H1 (cell line): ENCODE data around the gene PPP2R5B. TPM values are rescaled to one million over a fixed set of nuclear protein-coding genes. Genes with fewer than 3 reads are reported as not detected.

ENCODE experiments used
- CHD1 ChIP-seq: IDR thresholded peaks from 2 replicates; pipeline ENCODE4 v1.6.1; 2012; ENCODE audit warnings: low read depth, low read length, improper control_type of control experiment
- E2F6 ChIP-seq: IDR thresholded peaks from 2 replicates; pipeline ENCODE4 v1.6.1; 2012; ENCODE audit warnings: inconsistent platforms
- GABPA ChIP-seq: IDR thresholded peaks from 2 replicates; pipeline ENCODE4 v1.6.1; 2011; ENCODE audit warnings: mild to moderate bottlenecking, low read length, moderate library complexity, borderline replicate concordance; ENCODE audit not compliant: insufficient read depth
- SP4 ChIP-seq: IDR thresholded peaks from 2 replicates; pipeline ENCODE4 v1.6.1; 2012; ENCODE audit warnings: low read length, inconsistent platforms
- polyA plus RNA-seq, 7 experiments: library from polyadenylated mRNA; depleted of rRNA in 3 of 7; stranded (reverse) in 5 of 7; unstranded in 2 of 7; fragments of >200 nt in 5 of 7; fragments of 200-250 nt in 2 of 7; gene quantifications; 1 replicate in 5 of 7; 2 replicates in 1 of 7; 4 replicates in 1 of 7; pipeline versions ENCODE4 v1.2.1 to v1.2.3, GENCODE V29; 2011 to 2013; ENCODE audit warnings: missing spikeins in 2 of 7, mixed read lengths in 2 of 7
- total RNA-seq: library from RNA; stranded (reverse); fragmentation: NEBNext Ultra II Directional; extraction: Animal tissue kit (Norgen Biotek cat#: 25700); gene quantifications from 2 replicates; pipeline ENCODE4 v1.2.1, GENCODE V29; 2021

The PPP2R5B gene
- total and polyA plus RNA-seq, 2 of the 8 experiments (the other 6 are each of a cell fraction or from before 2014, with no cell fraction given) = 4.9 to 5.1 TPM

- TF ChIP-seq E2F6 = 0 out of 2 replicates have a peak, but pooled peaks have one; percentile 9
- TF ChIP-seq CHD1 = no peak
- no peak for TF ChIP-seq SP4
- 0 out of 2 replicates have a peak, but pooled peaks have one; percentile 42 for TF ChIP-seq GABPA
Measured at GRCh38 chr11:64878223-64878493, 46.3 kb upstream of the PPP2R5B start (continued).
